OCI-LY7 (cell line): ENCODE measurements around the gene SKIDA1.

Source experiments
- EZH2phosphoT487 ChIP-seq: fragments of 200-600 bp; sonication (generic); IDR thresholded peaks from 2 replicates; pipeline ENCODE4 v1.6.1; 2018; ENCODE audit warnings: low read depth, borderline replicate concordance, mild to moderate bottlenecking, mixed run types, antibody characterized with exemption, low read length, moderate library complexity, mixed read lengths
- TF ChIP-seq, protein P1 (sequence below): fragments of 200-600 bp; sonication (generic); conservative IDR thresholded peaks from 2 replicates; pipeline ENCODE4 v1.5.1; 2014; ENCODE audit warnings: mild to moderate bottlenecking, antibody characterized with exemption, low read length, moderate library complexity, mixed read lengths

DNA sequence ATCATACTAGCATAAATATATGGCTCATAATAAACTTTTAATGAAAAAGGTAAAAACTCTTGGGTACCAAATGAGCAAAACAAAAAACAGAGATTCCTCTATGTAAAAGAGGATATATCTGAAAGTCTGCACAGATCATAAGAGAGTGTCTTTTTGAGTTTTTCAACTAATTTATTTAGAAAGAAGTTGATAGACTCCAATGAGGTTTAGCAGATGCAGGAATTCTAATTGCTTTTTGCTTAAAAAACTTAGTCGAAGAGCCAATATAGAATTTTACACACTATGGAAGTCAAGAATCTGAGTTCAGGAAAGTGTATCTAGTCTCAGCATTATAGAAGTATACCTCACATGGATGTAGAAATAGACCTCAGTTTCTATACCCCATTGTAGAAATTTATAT is 5.2 kb upstream of the SKIDA1 start:
- TF ChIP-seq, protein P1, sequence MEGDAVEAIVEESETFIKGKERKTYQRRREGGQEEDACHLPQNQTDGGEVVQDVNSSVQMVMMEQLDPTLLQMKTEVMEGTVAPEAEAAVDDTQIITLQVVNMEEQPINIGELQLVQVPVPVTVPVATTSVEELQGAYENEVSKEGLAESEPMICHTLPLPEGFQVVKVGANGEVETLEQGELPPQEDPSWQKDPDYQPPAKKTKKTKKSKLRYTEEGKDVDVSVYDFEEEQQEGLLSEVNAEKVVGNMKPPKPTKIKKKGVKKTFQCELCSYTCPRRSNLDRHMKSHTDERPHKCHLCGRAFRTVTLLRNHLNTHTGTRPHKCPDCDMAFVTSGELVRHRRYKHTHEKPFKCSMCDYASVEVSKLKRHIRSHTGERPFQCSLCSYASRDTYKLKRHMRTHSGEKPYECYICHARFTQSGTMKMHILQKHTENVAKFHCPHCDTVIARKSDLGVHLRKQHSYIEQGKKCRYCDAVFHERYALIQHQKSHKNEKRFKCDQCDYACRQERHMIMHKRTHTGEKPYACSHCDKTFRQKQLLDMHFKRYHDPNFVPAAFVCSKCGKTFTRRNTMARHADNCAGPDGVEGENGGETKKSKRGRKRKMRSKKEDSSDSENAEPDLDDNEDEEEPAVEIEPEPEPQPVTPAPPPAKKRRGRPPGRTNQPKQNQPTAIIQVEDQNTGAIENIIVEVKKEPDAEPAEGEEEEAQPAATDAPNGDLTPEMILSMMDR: no peak
- TF ChIP-seq EZH2phosphoT487: no peak
